ENCODE results near the gene FXYD2. TPM values are rescaled to one million over a fixed set of nuclear protein-coding genes. Genes with fewer than 3 reads are reported as not detected.
"Not testable (repeated sequence)": the region's sequence is repeated elsewhere in the genome, so short reads cannot be mapped to it uniquely, and the experiment has no call there.

FXYD2 gene
- total RNA-seq, 1 experiment from 2014 or later, result not detected

- in situ Hi-C loops (cut with HindIII; ENCODE audit: low sequenced_read_pairs), result no loop called here
Measured at GRCh38 chr11:117825538-117826189, 1.1 kb upstream of the FXYD2 start.

GRCh38 chr11:117823946-117824420 is 561 bp downstream of the FXYD2 start:
- DNase-seq (ENCODE audit: low spot score), result no peak
- in situ Hi-C loops (cut with HindIII; ENCODE audit: low sequenced_read_pairs), result no loop called here

More at GRCh38 chr11:117825538-117826189, 1.1 kb upstream of the FXYD2 start:
- DNase-seq (ENCODE audit: low spot score), result no peak

GRCh38 chr11:117823294-117823945 is 1.1 kb downstream of the FXYD2 start:
- no peak for DNase-seq (ENCODE audit: low spot score)
- in situ Hi-C loops (cut with HindIII; ENCODE audit: low sequenced_read_pairs), result no loop called here

GRCh38 chr11:117822074-117823033 is 2.2 kb downstream of the FXYD2 start:
- DNase-seq (ENCODE audit: low spot score), result no peak
- in situ Hi-C loops (cut with HindIII; ENCODE audit: low sequenced_read_pairs), result no loop called here

- no peak for DNase-seq (ENCODE audit: low spot score)
- in situ Hi-C loops (cut with HindIII; ENCODE audit: low sequenced_read_pairs), result no loop called here
Measured at GRCh38 chr11:117821431-117821830, 3.1 kb downstream of the FXYD2 start.

GRCh38 chr11:117820516-117820915 is 4.0 kb downstream of the FXYD2 start:
- in situ Hi-C loops (cut with HindIII; ENCODE audit: low sequenced_read_pairs), result no loop called here
- no peak for DNase-seq (ENCODE audit: low spot score)

- in situ Hi-C loops (cut with HindIII; ENCODE audit: low sequenced_read_pairs), result no loop called here
- no peak for DNase-seq (ENCODE audit: low spot score)
Measured at GRCh38 chr11:117820071-117820470, 4.5 kb downstream of the FXYD2 start.

GRCh38 chr11:117819096-117820040 is 5.2 kb downstream of the FXYD2 start:
- in situ Hi-C loops (cut with HindIII; ENCODE audit: low sequenced_read_pairs), result no loop called here
- no peak for DNase-seq (ENCODE audit: low spot score)

GRCh38 chr11:117818041-117818873 is 6.3 kb downstream of the FXYD2 start:
- DNase-seq (ENCODE audit: low spot score), result no peak
- in situ Hi-C loops (cut with HindIII; ENCODE audit: low sequenced_read_pairs), result no loop called here

GRCh38 chr11:117817368-117818040 is 7.0 kb downstream of the FXYD2 start:
- DNase-seq (ENCODE audit: low spot score), result peak; percentile 75

GRCh38 chr11:117816846-117817367 is 7.6 kb downstream of the FXYD2 start:
- in situ Hi-C loops (cut with HindIII; ENCODE audit: low sequenced_read_pairs), result no loop called here
- DNase-seq (ENCODE audit: low spot score), result no peak

More at GRCh38 chr11:117817368-117818040, 7.0 kb downstream of the FXYD2 start:
- in situ Hi-C loops (cut with HindIII; ENCODE audit: low sequenced_read_pairs), result no loop called here

GRCh38 chr11:117816151-117816741 is 8.3 kb downstream of the FXYD2 start:
- in situ Hi-C loops (cut with HindIII; ENCODE audit: low sequenced_read_pairs), result no loop called here
- DNase-seq (ENCODE audit: low spot score), result no peak

GRCh38 chr11:117815262-117815803 is 9.2 kb downstream of the FXYD2 start:
- in situ Hi-C loops (cut with HindIII; ENCODE audit: low sequenced_read_pairs), result no loop called here

GRCh38 chr11:117814766-117815261 is 9.7 kb downstream of the FXYD2 start:
- in situ Hi-C loops (cut with HindIII; ENCODE audit: low sequenced_read_pairs), result no loop called here
- DNase-seq (ENCODE audit: low spot score), result no peak

More at GRCh38 chr11:117815262-117815803, 9.2 kb downstream of the FXYD2 start:
- no peak for DNase-seq (ENCODE audit: low spot score)

GRCh38 chr11:117814204-117814765 is 10.3 kb downstream of the FXYD2 start:
- no peak for DNase-seq (ENCODE audit: low spot score)
- in situ Hi-C loops (cut with HindIII; ENCODE audit: low sequenced_read_pairs), result no loop called here

- in situ Hi-C loops (cut with HindIII; ENCODE audit: low sequenced_read_pairs), result not testable (repeated sequence)
Measured at GRCh38 chr11:117810056-117810451, 14.5 kb downstream of the FXYD2 start.

More at GRCh38 chr11:117810056-117810451, 14.5 kb downstream of the FXYD2 start:
- not testable (repeated sequence) for DNase-seq (ENCODE audit: low spot score)
